Left ventricle myocardium inferior (tissue), 1 donor: ENCODE results near the gene STRIP2. TPM values are rescaled to one million over a fixed set of nuclear protein-coding genes. Genes with fewer than 3 reads are reported as not detected.
A peak's percentile ranks its signal among the peaks of the same experiment; 100 is the strongest.

Experiments
- DNase-seq: peaks from one replicate; pipeline ENCODE4 v3.0.0-alpha.2; 2020
- H3K27ac ChIP-seq: fragments of 200-600 bp; replicated peaks from 2 replicates; pipeline ENCODE4 v1.8.0; 2021
- H3K27me3 ChIP-seq: fragments of 200-600 bp; 2 replicates; pipeline ENCODE4 v1.8.0; 2021; ENCODE audit warnings: low read depth
- H3K36me3 ChIP-seq: fragments of 200-600 bp; 2 replicates; pipeline ENCODE4 v1.8.0; 2021
- H3K4me1 ChIP-seq: fragments of 200-600 bp; 2 replicates; pipeline ENCODE4 v1.8.0; 2021
- H3K4me3 ChIP-seq: fragments of 200-600 bp; 2 replicates; pipeline ENCODE4 v1.8.0; 2021; ENCODE audit warnings: mild to moderate bottlenecking, moderate library complexity
- H3K9me3 ChIP-seq: fragments of 200-600 bp; replicated peaks from 2 replicates; pipeline ENCODE4 v1.8.0; 2021
- CTCF ChIP-seq: fragments of 200-600 bp; IDR thresholded peaks from 2 replicates; pipeline ENCODE4 v1.8.0; 2021; ENCODE audit warnings: antibody characterized with exemption, mild to moderate bottlenecking, borderline replicate concordance
- intact Hi-C: fragments of 100-400 bp; cut with micrococcal nuclease; formaldehyde crosslinking; loops from one replicate; pipeline ENCODE4 v1.11.0; 2022
- long read RNA-seq: library from polyadenylated mRNA; unstranded; transcript quantifications from one replicate; pipeline ENCODE4 v2.0.0, GENCODE V29; 2021
- total RNA-seq: library from RNA; stranded (reverse); fragmentation: NEBNext Ultra II Directional; extraction: Animal tissue kit (Norgen Biotek cat#: 25700); gene quantifications from one replicate; pipeline ENCODE4 v1.2.1, GENCODE V29; 2021
- donor health status: DM: no; HTN: yes; CAD: no; lungs with severe emphysema.

Gene STRIP2
- 17.1 TPM for total RNA-seq
- long read RNA-seq, full-length matches to known transcripts: 10 of 18 reads
- long read RNA-seq, partial matches to known transcripts: 2 of 18 reads
- long read RNA-seq, other reads (novel, unspliced or antisense): 6 of 18 reads

GRCh38 chr7:129433847-129434674 is at the start of gene STRIP2:
TSS of gene STRIP2 (plus strand) at chr7:129434432. CDS start at chr7:129434473, 41 bp downstream.
- Histone ChIP-seq H3K27me3 (no peaks in the 10 kb centered on the region), H3K9me3 (no peaks in the 10 kb centered on the region), H3K4me3 (peak within 1 kb of the TSS; percentile 94), H3K36me3 (no peaks in the 10 kb centered on the region), H3K4me1 (peaks cover 32% of the 10 kb centered on the region), H3K27ac (peak within 1 kb of the TSS; percentile 81)
- DNase-seq: peak; percentile 93
- intact Hi-C loops: no loop called here
- peak; percentile 33 for TF ChIP-seq CTCF

GRCh38 chr7:129385116-129385515 is 49.1 kb upstream of the STRIP2 start:
- TF ChIP-seq CTCF: no peak
- intact Hi-C loops: no loop called here
- no peaks in the 10 kb centered on the region for H3K27me3 ChIP-seq
- no peak overlapping the region for H3K27ac ChIP-seq
- H3K4me3 ChIP-seq: no peak overlapping the region
- DNase-seq: no peak
- no peaks in the 10 kb centered on the region for H3K9me3 ChIP-seq
- H3K36me3 ChIP-seq: peaks cover 8% of the 10 kb centered on the region
- H3K4me1 ChIP-seq: peaks cover 10% of the 10 kb centered on the region

- TF ChIP-seq CTCF: no peak
- peaks cover 15% of the 10 kb centered on the region for H3K4me1 ChIP-seq
- H3K27me3 ChIP-seq: no peaks in the 10 kb centered on the region
- H3K27ac ChIP-seq: no peak overlapping the region
- H3K36me3 ChIP-seq: peaks cover 9% of the 10 kb centered on the region
- no peak overlapping the region for H3K4me3 ChIP-seq
- H3K9me3 ChIP-seq: no peaks in the 10 kb centered on the region
- intact Hi-C loops: no loop called here
- no peak for DNase-seq
Measured at GRCh38 chr7:129385598-129385997, 48.6 kb upstream of the STRIP2 start.

- no peak for DNase-seq
- H3K9me3 ChIP-seq: no peaks in the 10 kb centered on the region
- H3K27me3 ChIP-seq: no peaks in the 10 kb centered on the region
- no peak overlapping the region for H3K4me3 ChIP-seq
- peaks cover 10% of the 10 kb centered on the region for H3K36me3 ChIP-seq
- peaks cover 24% of the 10 kb centered on the region for H3K4me1 ChIP-seq
- H3K27ac ChIP-seq: no peak overlapping the region
- TF ChIP-seq CTCF: no peak
- intact Hi-C loops: no loop called here
Measured at GRCh38 chr7:129386506-129386905, 47.7 kb upstream of the STRIP2 start.

- Histone ChIP-seq H3K27ac (no peak overlapping the region), H3K27me3 (no peaks in the 10 kb centered on the region), H3K9me3 (no peaks in the 10 kb centered on the region), H3K36me3 (peaks cover 10% of the 10 kb centered on the region), H3K4me1 (peaks cover 32% of the 10 kb centered on the region), H3K4me3 (no peak overlapping the region)
- DNase-seq: no peak
- intact Hi-C loops: no loop called here
- TF ChIP-seq CTCF: no peak
Measured at GRCh38 chr7:129387537-129387936, 46.7 kb upstream of the STRIP2 start.
